Astrocyte of the cerebellum (primary cell): ENCODE measurements around the gene MBP.

Experiments used
- DNase-seq: peaks from one replicate; pipeline ENCODE4 v3.0.0-alpha.2; 2011; ENCODE audit warnings: low read depth
- H3K4me3 ChIP-seq: 2 replicates; pipeline ENCODE4 v1.5.1; 2011; ENCODE audit warnings: mild to moderate bottlenecking, low read depth, low read length, moderate library complexity
- CTCF ChIP-seq: IDR thresholded peaks from 2 replicates; pipeline ENCODE4 v1.5.1; 2012; ENCODE audit warnings: low read length, low read depth, moderate library complexity, mild to moderate bottlenecking; ENCODE audit errors: missing control alignments
- in situ Hi-C: cut with HindIII; loops from 2 replicates; pipeline ENCODE4 v1.10.0; 2017; ENCODE audit warnings: low sequenced_read_pairs

The MBP gene

GRCh38 chr18:77063260-77063659, 69.3 kb downstream of the MBP start:
- no peak for TF ChIP-seq CTCF
- no peak overlapping the region for H3K4me3 ChIP-seq
- in situ Hi-C loops = loop anchor here (5.0 kb wide), 1 partner anchor 134 kb away; no protein-coding TSS in a partner anchor
- DNase-seq = peak; percentile 66

GRCh38 chr18:77062518-77063003, 70.0 kb downstream of the MBP start:
- peak; percentile 91 for DNase-seq
- no peak for TF ChIP-seq CTCF
- H3K4me3 ChIP-seq = no peak overlapping the region
- in situ Hi-C loops = loop anchor here (5.0 kb wide), 1 partner anchor 135 kb away; no protein-coding TSS in a partner anchor

GRCh38 chr18:77061946-77062517, 70.6 kb downstream of the MBP start:
- TF ChIP-seq CTCF = no peak
- in situ Hi-C loops = loop anchor here (5.0 kb wide), 1 partner anchor 135 kb away; no protein-coding TSS in a partner anchor
- no peak overlapping the region for H3K4me3 ChIP-seq
- DNase-seq = no peak

DNA sequence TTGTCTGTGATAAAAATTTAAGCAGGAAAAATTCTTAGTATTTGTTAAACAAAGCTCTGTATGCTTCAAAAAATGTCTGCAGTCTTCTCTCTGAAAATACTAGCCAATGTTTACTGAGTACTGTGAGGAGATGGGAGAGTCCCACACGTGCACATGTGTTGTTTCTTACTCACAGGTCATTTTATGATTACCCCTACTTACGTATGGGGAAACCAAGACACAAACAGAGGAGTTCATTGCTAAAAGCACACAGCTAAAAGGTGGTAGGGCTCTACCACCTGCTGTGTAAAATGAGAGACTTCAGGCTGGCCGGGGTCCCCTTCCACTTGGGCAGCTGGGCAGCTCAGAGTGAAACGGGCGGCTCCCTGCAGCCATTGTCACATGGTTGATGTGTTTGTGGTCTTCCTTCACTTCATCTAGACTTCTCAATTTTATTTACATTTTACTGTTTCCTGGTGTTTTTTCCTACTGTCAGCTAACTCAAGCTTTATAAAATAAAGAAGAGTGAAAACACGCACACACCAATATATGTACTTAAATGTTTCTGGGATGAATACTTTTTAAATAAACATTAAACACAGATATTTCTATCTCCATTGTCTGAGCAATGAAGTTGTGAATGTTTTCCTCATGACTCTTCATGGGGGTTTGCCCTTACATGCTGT, 71.2 kb downstream of the MBP start:
- TF ChIP-seq CTCF = no peak
- in situ Hi-C loops = loop anchor here (5.0 kb wide), 1 partner anchor 136 kb away; no protein-coding TSS in a partner anchor
- no peak for DNase-seq
- H3K4me3 ChIP-seq = no peak overlapping the region

- TF ChIP-seq CTCF = no peak
- DNase-seq = no peak
- H3K4me3 ChIP-seq = no peak overlapping the region
- in situ Hi-C loops = loop anchor here (5.0 kb wide), 1 partner anchor 137 kb away; no protein-coding TSS in a partner anchor
Measured at GRCh38 chr18:77060151-77060550, 72.4 kb downstream of the MBP start.

DNA sequence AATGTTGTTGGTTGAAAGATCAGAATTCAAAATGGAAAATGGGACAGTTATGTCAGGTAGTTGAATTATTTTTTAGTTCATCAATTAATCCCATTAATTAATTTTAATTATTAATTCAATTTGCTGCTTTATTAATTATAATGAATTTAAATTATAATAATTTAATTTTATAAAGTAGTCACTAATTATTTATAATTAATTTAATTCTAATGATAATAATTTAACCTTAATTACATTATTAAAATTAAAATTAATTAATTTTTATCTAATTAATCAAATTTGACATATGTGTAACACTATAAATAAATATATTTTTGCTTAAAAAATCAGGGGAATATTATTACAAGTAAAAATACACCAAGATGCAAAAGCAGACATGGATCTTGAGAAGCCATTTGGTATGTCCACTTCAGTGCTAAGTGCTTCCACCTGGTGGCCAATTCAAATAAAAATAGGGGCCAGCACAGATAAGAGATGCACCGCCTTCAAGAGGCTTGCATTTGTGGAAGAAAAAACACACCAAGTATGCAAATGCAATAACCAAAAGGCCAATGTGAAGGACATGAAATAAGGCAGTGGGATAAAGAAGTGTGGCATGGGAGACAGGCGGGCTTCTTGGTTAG, 73.2 kb downstream of the MBP start:
- in situ Hi-C loops = no loop called here
- H3K4me3 ChIP-seq = no peak overlapping the region
- no peak for DNase-seq
- peak; percentile 58 for TF ChIP-seq CTCF
